ENCODE data around the gene C19orf18. TPM values are rescaled to one million over a fixed set of nuclear protein-coding genes. Genes with fewer than 3 reads are reported as not detected.

Gene C19orf18
- total RNA-seq, 1 donor from 2014 or later: 0.94 TPM

- no peak for DNase-seq (ENCODE audit: low spot score)
- intact Hi-C loops (cut with DNase I): no loop called here
- ATAC-seq: no peak
Measured at GRCh38 chr19:57949702-57950101, 24.6 kb downstream of the C19orf18 start.

- intact Hi-C loops (cut with DNase I): no loop called here
- no peak for ATAC-seq
- DNase-seq (ENCODE audit: low spot score): no peak
Measured at GRCh38 chr19:57949296-57949695, 25.0 kb downstream of the C19orf18 start.

- ATAC-seq: peak; percentile 100
- intact Hi-C loops (cut with DNase I): no loop called here
- DNase-seq (ENCODE audit: low spot score): peak; percentile 94
Measured at GRCh38 chr19:57947419-57948134, 26.8 kb downstream of the C19orf18 start, which contains the start of gene ZNF256. ZNF256 (minus strand) TSS chr19:57947706; CDS start chr19:57947474, 232 bp downstream.

GRCh38 chr19:57947088-57947418 lies 27.3 kb downstream of the C19orf18 start:
- DNase-seq (ENCODE audit: low spot score): no peak
- intact Hi-C loops (cut with DNase I): no loop called here
- ATAC-seq: no peak

- no peak for ATAC-seq
- intact Hi-C loops (cut with DNase I): no loop called here
- DNase-seq (ENCODE audit: low spot score): no peak
Measured at GRCh38 chr19:57946316-57946715, 28.0 kb downstream of the C19orf18 start.

GRCh38 chr19:57941593-57941992 lies 32.7 kb downstream of the C19orf18 start:
- no peak for DNase-seq (ENCODE audit: low spot score)
- intact Hi-C loops (cut with DNase I): no loop called here
- no peak for ATAC-seq

GRCh38 chr19:57935731-57936130 lies 38.6 kb downstream of the C19orf18 start:
- ATAC-seq: no peak
- intact Hi-C loops (cut with DNase I): no loop called here
- no peak for DNase-seq (ENCODE audit: low spot score)

- intact Hi-C loops (cut with DNase I): no loop called here
- ATAC-seq (peak; percentile 99), DNase-seq (ENCODE audit: low spot score) (peak; percentile 57)
Measured at GRCh38 chr19:57934820-57935665, 39.3 kb downstream of the C19orf18 start, which contains the start of gene ZNF418. ZNF418 (minus strand) TSS chr19:57935402; CDS start chr19:57933822, 1,580 bp downstream.

- DNase-seq (ENCODE audit: low spot score) (no peak), ATAC-seq (no peak)
- intact Hi-C loops (cut with DNase I): no loop called here
Measured at GRCh38 chr19:57927587-57927986, 46.7 kb downstream of the C19orf18 start.

GRCh38 chr19:57916168-57916995 lies 58.0 kb downstream of the C19orf18 start, which contains the start of gene ZNF417:
ZNF417 (minus strand) TSS chr19:57916592; CDS start chr19:57916411, 181 bp downstream.
- peak; percentile 100 for ATAC-seq
- intact Hi-C loops (cut with DNase I): loop anchor here (5.0 kb wide), 1 partner anchor 1489 kb away; no protein-coding TSS in a partner anchor
- DNase-seq (ENCODE audit: low spot score): peak; percentile 83

GRCh38 chr19:57914531-57914930 lies 59.8 kb downstream of the C19orf18 start:
- intact Hi-C loops (cut with DNase I): no loop called here
- no peak for ATAC-seq

More at GRCh38 chr19:57914531-57914930, 59.8 kb downstream of the C19orf18 start:
- no peak for DNase-seq (ENCODE audit: low spot score)

Other genes starting within 250 kb of the C19orf18 start
- 3.9 TPM for gene ZNF671, start 246.9 kb downstream of the C19orf18 start, total RNA-seq
- 18.1 TPM for gene ZNF776, start 227.7 kb downstream of the C19orf18 start, total RNA-seq
- gene ZNF586, start 204.9 kb downstream of the C19orf18 start, total RNA-seq: 20.0 TPM
- 6.6 TPM for gene ZNF552, start 159.6 kb downstream of the C19orf18 start, total RNA-seq
- 13.2 TPM for gene ZNF587B, start 144.2 kb downstream of the C19orf18 start, total RNA-seq
- gene ZNF587, start 124.7 kb downstream of the C19orf18 start, total RNA-seq: 40.1 TPM
- 10.2 TPM for gene ZNF814, start 85.5 kb downstream of the C19orf18 start, total RNA-seq
- 24.8 TPM for gene ZNF417, start 57.9 kb downstream of the C19orf18 start, total RNA-seq
- gene ZNF418, start 39.1 kb downstream of the C19orf18 start, total RNA-seq: 14.0 TPM
- 6.5 TPM for gene ZNF256, start 26.8 kb downstream of the C19orf18 start, total RNA-seq
- gene ZNF606, start 28.3 kb upstream of the C19orf18 start, total RNA-seq: 20.3 TPM
- gene ZSCAN1, start 59.5 kb upstream of the C19orf18 start, total RNA-seq: 0.40 TPM
- gene ZNF135, start 84.7 kb upstream of the C19orf18 start, total RNA-seq: 11.0 TPM
- gene ZSCAN18, start 123.7 kb upstream of the C19orf18 start, total RNA-seq: 70.1 TPM
- gene ZNF329, start 176.3 kb upstream of the C19orf18 start, total RNA-seq: 11.8 TPM
- 32.0 TPM for gene ZNF274, start 208.5 kb upstream of the C19orf18 start, total RNA-seq

Data from sciatic nerve (tissue), 2 donors.